Transverse colon (tissue), 4 donors: ENCODE data around the gene PAX5. TPM values are rescaled to one million over a fixed set of nuclear protein-coding genes. Genes with fewer than 3 reads are reported as not detected.

Experiments used
- DNase-seq: peaks from one replicate; pipeline ENCODE4 v3.0.0-alpha.2; 2019
- H3K27ac ChIP-seq, 4 donors: fragments of 200-600 bp; sonication (generic); 2 replicates each; pipeline ENCODE4 v1.5.1; 2016 to 2018; ENCODE audit warnings: inconsistent platforms in 4 of 4
- H3K27me3 ChIP-seq: fragments of 200-600 bp; sonication (generic); 2 replicates; pipeline ENCODE4 v1.5.1; 2017; ENCODE audit warnings: inconsistent platforms
- H3K36me3 ChIP-seq, 4 donors: fragments of 200-600 bp; sonication (generic); 2 replicates each; pipeline ENCODE4 v1.5.1; 2017 to 2019; ENCODE audit warnings: inconsistent platforms in 4 of 4
- H3K4me1 ChIP-seq, 4 donors: fragments of 200-600 bp; sonication (generic); 2 replicates each; pipeline ENCODE4 v1.5.1; 2017 to 2020; ENCODE audit warnings: inconsistent platforms in 4 of 4
- H3K4me3 ChIP-seq, 4 donors: fragments of 200-600 bp; sonication (generic); 1 replicate in 1 of 4; 2 replicates in 3 of 4; pipeline versions ENCODE4 v1.5.1 to v1.6.1; 2017 to 2019; ENCODE audit warnings: inconsistent platforms in 4 of 4
- H3K9me3 ChIP-seq, 2 donors: fragments of 200-600 bp; sonication (generic); 2 replicates each; pipeline ENCODE4 v1.5.1; 2017 to 2019; ENCODE audit warnings: inconsistent platforms in 2 of 2
- CTCF ChIP-seq, 5 experiments: fragments of 200-600 bp in 3 of 5; fragments of 450-650 bp in 2 of 5; sonication (generic) in 3 of 5; IDR thresholded peaks; 1 replicate in 2 of 5; 2 replicates in 3 of 5; pipeline ENCODE4 v1.5.1; 2016 to 2017; ENCODE audit warnings: antibody characterized with exemption in 5 of 5, inconsistent platforms in 3 of 5, mild to moderate bottlenecking in 2 of 5, moderate library complexity in 1 of 5
- EP300 ChIP-seq: sonication (generic); formaldehyde crosslinking; IDR thresholded peaks from one replicate; pipeline ENCODE4 v1.6.1; 2017; ENCODE audit warnings: antibody characterized with exemption, low read depth
- POLR2A ChIP-seq: fragments of 450-650 bp; IDR thresholded peaks from one replicate; pipeline ENCODE4 v1.6.1; 2016; ENCODE audit warnings: antibody characterized with exemption, mild to moderate bottlenecking, moderate library complexity
- POLR2AphosphoS5 ChIP-seq, 3 donors: sonication (generic); formaldehyde crosslinking; IDR thresholded peaks; one replicate each; pipeline ENCODE4 v1.6.1; 2016; ENCODE audit warnings: antibody characterized with exemption in 3 of 3
- WGBS, 2 donors: methylation state at CpG; one replicate each; pipeline ENCODE4 v1.1.5; 2018; ENCODE audit warnings: low coverage in 1 of 2; 5-methylcytosine and 5-hydroxymethylcytosine counted together
- in situ Hi-C, 4 donors: fragments of 200-750 bp; cut with MboI; loops; one replicate each; pipeline versions ENCODE4 v1.15.0 to v1.15.1; 2017; ENCODE audit warnings: low sequenced_read_pairs in 3 of 4, low pct_ligation_motif_present in 1 of 4, low pct_unique_long_range_greater_than_20kb in 1 of 4
- intact Hi-C: fragments of 100-400 bp; cut with DNase I; formaldehyde crosslinking; loops from one replicate; pipeline ENCODE4 v1.15.1; 2023; ENCODE audit warnings: low total_unique reads
- total RNA-seq, 4 donors: library from RNA; depleted of rRNA; stranded (reverse); fragments of >200 nt; gene quantifications; one replicate each; pipeline ENCODE4 v1.1.0, GENCODE V29; 2016

Gene PAX5
- total RNA-seq, 4 donors from 2014 or later = 2.4 to 3.7 TPM; not detected in 2

DNA sequence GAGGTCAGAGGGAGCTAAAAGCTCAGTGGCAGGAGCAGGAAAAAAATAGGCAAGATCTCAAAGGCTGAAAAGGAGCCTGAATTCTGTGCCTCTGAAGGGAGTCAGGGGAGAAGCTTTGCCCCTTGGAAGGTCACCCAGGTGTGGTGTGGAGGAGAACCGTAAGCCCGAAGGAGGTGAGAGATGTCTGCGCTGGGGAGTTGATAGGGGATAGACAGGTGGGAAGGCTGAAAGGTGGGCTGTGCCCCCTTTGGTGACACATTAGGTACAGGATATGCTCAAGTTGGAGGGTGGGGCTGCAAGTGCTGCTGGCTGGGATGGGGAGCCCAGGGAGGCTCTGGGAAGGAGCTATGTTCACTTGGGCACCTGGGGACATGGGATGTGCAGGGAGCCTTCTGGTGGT, 217.7 kb downstream of the PAX5 start:
- Histone ChIP-seq H3K36me3 (no peaks in the 10 kb centered on the region), H3K4me3 (no peak overlapping the region), H3K27me3 (peaks cover 38% of the 10 kb centered on the region), H3K9me3 (no peaks in the 10 kb centered on the region), H3K27ac (no peak overlapping the region), H3K4me1 (peaks cover 0 to 9% (median 0%) of the 10 kb centered on the region in 4 donors)
- no peak for DNase-seq
- WGBS, 2 donors = 90 to 100% methylated on average over 3 of the region's 3 CpGs
- intact Hi-C loops (no loop called here), in situ Hi-C loops (no loop called here)
- TF ChIP-seq CTCF (IDR thresholded peaks at IDR 0.05) = no peak
- TF ChIP-seq POLR2AphosphoS5 (IDR thresholded peaks at IDR 0.05) = no peak
- TF ChIP-seq POLR2A = no peak
- no peak for TF ChIP-seq EP300

DNA sequence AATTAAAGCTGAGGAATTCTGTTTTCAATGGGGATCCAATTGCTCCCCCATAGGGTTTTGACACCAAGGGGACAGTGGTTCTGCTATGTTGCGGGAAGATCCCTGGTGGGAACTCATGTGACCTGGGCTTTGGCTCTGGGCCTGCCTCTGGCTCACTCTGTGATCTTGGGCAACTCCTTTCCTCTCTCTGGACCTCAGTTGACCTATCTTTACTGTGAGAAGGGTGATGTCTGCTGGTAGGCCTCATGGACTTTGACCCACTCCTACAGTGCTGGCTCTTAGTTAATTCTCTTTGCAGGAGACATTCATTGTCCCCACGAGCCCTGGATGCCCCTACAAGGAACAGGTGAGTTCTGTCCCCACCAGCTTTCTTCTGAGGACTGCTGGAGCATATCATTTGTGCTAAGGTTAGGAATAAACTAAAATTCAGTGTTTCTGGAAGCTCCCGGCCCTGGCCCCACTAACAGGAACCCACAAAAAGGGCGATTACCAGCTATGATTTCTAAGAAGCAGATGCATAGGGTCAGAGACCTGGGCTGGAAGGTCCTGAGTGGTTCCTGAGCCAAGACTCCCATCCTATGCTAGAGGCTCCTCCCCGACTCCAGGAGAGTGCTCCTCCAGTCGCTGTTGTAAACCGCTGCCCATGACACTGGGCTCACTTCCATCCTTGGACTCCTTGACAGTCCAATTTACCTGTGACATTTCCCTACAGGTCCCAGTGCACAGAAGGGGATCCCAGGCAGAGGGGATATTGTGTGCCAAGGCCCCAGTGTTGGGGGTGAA, 218.3 kb downstream of the PAX5 start:
- Histone ChIP-seq H3K27ac (no peak overlapping the region), H3K9me3 (no peaks in the 10 kb centered on the region), H3K4me1 (peaks cover 0 to 9% (median 0%) of the 10 kb centered on the region in 4 donors), H3K27me3 (peaks cover 38% of the 10 kb centered on the region), H3K36me3 (no peaks in the 10 kb centered on the region), H3K4me3 (no peak overlapping the region)
- DNase-seq = no peak
- WGBS, 2 donors = 83 to 92% methylated on average over 2 to 7 of the region's 7 CpGs
- intact Hi-C loops (no loop called here), in situ Hi-C loops (no loop called here)
- TF ChIP-seq EP300 (no peak), POLR2AphosphoS5 (IDR thresholded peaks at IDR 0.05) (no peak), POLR2A (no peak), CTCF (IDR thresholded peaks at IDR 0.05) (no peak)

- no peaks in the 10 kb centered on the region for H3K9me3 ChIP-seq
- WGBS, 2 donors = 96 to 100% methylated on average over 2 to 3 of the region's 3 CpGs
- DNase-seq = no peak
- H3K36me3 ChIP-seq = no peaks in the 10 kb centered on the region
- H3K27me3 ChIP-seq = peaks cover 31% of the 10 kb centered on the region
- H3K27ac ChIP-seq = no peak overlapping the region
- no peak overlapping the region for H3K4me3 ChIP-seq
- in situ Hi-C loops (no loop called here), intact Hi-C loops (no loop called here)
- TF ChIP-seq POLR2A (no peak), POLR2AphosphoS5 (IDR thresholded peaks at IDR 0.05) (no peak), EP300 (no peak), CTCF (IDR thresholded peaks at IDR 0.05) (no peak)
- H3K4me1 ChIP-seq = peaks cover 0 to 9% (median 0%) of the 10 kb centered on the region in 4 donors
Measured at GRCh38 chr9:36815023-36815422, 219.0 kb downstream of the PAX5 start.

DNA sequence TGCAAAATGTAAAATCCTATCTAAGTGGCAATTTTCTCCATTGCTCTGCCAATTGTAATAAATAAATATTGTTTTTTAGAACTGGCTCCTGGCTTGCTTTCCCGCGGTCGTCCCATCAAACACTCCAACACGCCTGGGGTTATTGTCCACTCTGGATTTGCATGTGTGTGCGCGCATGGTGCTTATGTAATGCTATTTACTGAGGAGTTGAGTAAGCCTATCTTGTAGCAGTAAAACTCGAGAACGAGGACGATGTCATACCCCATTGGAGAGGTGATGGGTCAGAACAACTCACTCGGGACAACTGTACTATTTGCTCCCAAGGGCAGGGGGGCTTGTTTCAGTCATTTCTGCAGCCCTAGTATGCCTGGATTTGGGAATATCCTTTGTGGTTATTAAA, 220.9 kb downstream of the PAX5 start:
- 78 to 81% methylated on average over 6 to 10 of the region's 10 CpGs for WGBS, 2 donors
- Histone ChIP-seq H3K4me3 (no peak overlapping the region), H3K9me3 (no peaks in the 10 kb centered on the region), H3K36me3 (no peaks in the 10 kb centered on the region), H3K27me3 (peaks cover 13% of the 10 kb centered on the region), H3K4me1 (peaks cover 0 to 1% (median 0%) of the 10 kb centered on the region in 4 donors), H3K27ac (no peak overlapping the region)
- intact Hi-C loops = no loop called here
- no peak for DNase-seq
- in situ Hi-C loops = no loop called here
- no peak for TF ChIP-seq POLR2A
- TF ChIP-seq EP300 = no peak
- TF ChIP-seq CTCF (IDR thresholded peaks at IDR 0.05) = no peak
